Large intestine (tissue), 3 donors: ENCODE data around the gene DOCK6. TPM values are rescaled to one million over a fixed set of nuclear protein-coding genes. Genes with fewer than 3 reads are reported as not detected.

Experiments used
- DNase-seq, 2 donors: peaks; one replicate each; pipeline versions ENCODE4 v3.0.0 to v3.0.0-alpha.2; 2013
- H3K27ac ChIP-seq: one replicate; pipeline ENCODE4 v1.5.1; 2013; ENCODE audit warnings: low read length
- H3K27me3 ChIP-seq: 2 replicates; pipeline ENCODE4 v1.6.1; 2013; ENCODE audit warnings: low read length; ENCODE audit not compliant: control insufficient read depth, insufficient read depth
- H3K36me3 ChIP-seq: 2 replicates; pipeline ENCODE4 v1.6.1; 2013; ENCODE audit warnings: low read length; ENCODE audit not compliant: control insufficient read depth, insufficient read depth
- H3K4me1 ChIP-seq: one replicate; pipeline ENCODE4 v1.6.1; 2013; ENCODE audit warnings: low read length; ENCODE audit not compliant: control insufficient read depth, insufficient read depth
- H3K4me3 ChIP-seq: one replicate; pipeline ENCODE4 v1.5.1; 2013; ENCODE audit warnings: low read length
- H3K9me3 ChIP-seq: one replicate; pipeline ENCODE4 v1.6.1; 2013; ENCODE audit warnings: mild to moderate bottlenecking, low read depth, low read length, moderate library complexity; ENCODE audit not compliant: control insufficient read depth
- WGBS: methylation state at CpG from one replicate; pipeline ENCODE4 v1.1.5; 2013; ENCODE audit warnings: low lambda C conversion rate; ENCODE audit not compliant: insufficient coverage; 5-methylcytosine and 5-hydroxymethylcytosine counted together
- polyA plus RNA-seq: library from polyadenylated mRNA; unstranded; fragments of 120-200 nt; gene quantifications from one replicate; pipeline ENCODE4 v1.2.1, GENCODE V29; 2013

Gene DOCK6
- polyA plus RNA-seq, 1 donor: 48.3 TPM

DNA sequence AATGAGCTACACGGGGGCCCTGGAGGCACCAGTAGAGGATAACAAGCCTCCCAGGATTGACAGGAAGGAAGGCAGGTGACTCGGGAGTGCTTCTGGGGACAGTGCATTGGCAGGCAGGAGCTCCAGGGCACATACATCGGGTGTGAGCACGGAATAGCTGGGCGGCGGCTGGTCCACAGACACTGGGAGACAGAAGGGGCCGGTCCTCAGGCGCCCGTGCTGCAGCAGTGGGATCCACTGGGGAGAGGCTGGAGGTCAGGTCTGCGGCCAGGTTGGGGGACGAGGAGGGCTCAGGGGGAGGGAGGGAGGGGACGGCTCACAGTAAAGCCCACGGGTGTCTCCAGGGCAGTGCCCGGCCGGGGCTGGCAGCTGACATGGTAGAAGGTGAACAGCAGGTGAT lies 25.0 kb downstream of the DOCK6 start:
- H3K36me3 ChIP-seq: peaks cover 70% of the 10 kb centered on the region
- 40% methylated on average over 1 of the region's 15 CpGs for WGBS
- no peak overlapping the region for H3K4me3 ChIP-seq
- H3K4me1 ChIP-seq: no peaks in the 10 kb centered on the region
- H3K9me3 ChIP-seq: peaks cover 6% of the 10 kb centered on the region
- no peak for DNase-seq
- no peak overlapping the region for H3K27ac ChIP-seq
- no peaks in the 10 kb centered on the region for H3K27me3 ChIP-seq

GRCh38 chr19:11236324-11237301 lies 25.7 kb downstream of the DOCK6 start:
- DNase-seq: no peak
- H3K36me3 ChIP-seq: peaks cover 73% of the 10 kb centered on the region
- WGBS: 47% methylated on average over 2 of the region's 31 CpGs
- peaks cover 6% of the 10 kb centered on the region for H3K9me3 ChIP-seq
- H3K27ac ChIP-seq: no peak overlapping the region
- H3K4me3 ChIP-seq: no peak overlapping the region
- no peaks in the 10 kb centered on the region for H3K4me1 ChIP-seq
- H3K27me3 ChIP-seq: no peaks in the 10 kb centered on the region

- H3K36me3 ChIP-seq: peaks cover 71% of the 10 kb centered on the region
- H3K27ac ChIP-seq: no peak overlapping the region
- H3K4me3 ChIP-seq: no peak overlapping the region
- peaks cover 4% of the 10 kb centered on the region for H3K9me3 ChIP-seq
- no CpG with 5 or more reads among the region's 5 CpGs for WGBS
- H3K4me1 ChIP-seq: no peaks in the 10 kb centered on the region
- no peaks in the 10 kb centered on the region for H3K27me3 ChIP-seq
- no peak for DNase-seq
Measured at GRCh38 chr19:11234486-11235075, 27.7 kb downstream of the DOCK6 start.

- no peak for DNase-seq
- no peaks in the 10 kb centered on the region for H3K4me1 ChIP-seq
- H3K4me3 ChIP-seq: no peak overlapping the region
- no peak overlapping the region for H3K27ac ChIP-seq
- no peaks in the 10 kb centered on the region for H3K9me3 ChIP-seq
- whole genome bisulfite sequencing: no CpG with 5 or more reads among the region's 15 CpGs
- no peaks in the 10 kb centered on the region for H3K27me3 ChIP-seq
- H3K36me3 ChIP-seq: peaks cover 62% of the 10 kb centered on the region
Measured at GRCh38 chr19:11233073-11233472, 29.3 kb downstream of the DOCK6 start.

- Histone ChIP-seq H3K27me3 (no peaks in the 10 kb centered on the region), H3K27ac (no peak overlapping the region), H3K4me3 (no peak overlapping the region), H3K36me3 (peaks cover 57% of the 10 kb centered on the region), H3K9me3 (no peaks in the 10 kb centered on the region), H3K4me1 (no peaks in the 10 kb centered on the region)
- no peak for DNase-seq
- 70% methylated on average over 2 of the region's 4 CpGs for WGBS
Measured at GRCh38 chr19:11232555-11232954, 29.8 kb downstream of the DOCK6 start.

DNA sequence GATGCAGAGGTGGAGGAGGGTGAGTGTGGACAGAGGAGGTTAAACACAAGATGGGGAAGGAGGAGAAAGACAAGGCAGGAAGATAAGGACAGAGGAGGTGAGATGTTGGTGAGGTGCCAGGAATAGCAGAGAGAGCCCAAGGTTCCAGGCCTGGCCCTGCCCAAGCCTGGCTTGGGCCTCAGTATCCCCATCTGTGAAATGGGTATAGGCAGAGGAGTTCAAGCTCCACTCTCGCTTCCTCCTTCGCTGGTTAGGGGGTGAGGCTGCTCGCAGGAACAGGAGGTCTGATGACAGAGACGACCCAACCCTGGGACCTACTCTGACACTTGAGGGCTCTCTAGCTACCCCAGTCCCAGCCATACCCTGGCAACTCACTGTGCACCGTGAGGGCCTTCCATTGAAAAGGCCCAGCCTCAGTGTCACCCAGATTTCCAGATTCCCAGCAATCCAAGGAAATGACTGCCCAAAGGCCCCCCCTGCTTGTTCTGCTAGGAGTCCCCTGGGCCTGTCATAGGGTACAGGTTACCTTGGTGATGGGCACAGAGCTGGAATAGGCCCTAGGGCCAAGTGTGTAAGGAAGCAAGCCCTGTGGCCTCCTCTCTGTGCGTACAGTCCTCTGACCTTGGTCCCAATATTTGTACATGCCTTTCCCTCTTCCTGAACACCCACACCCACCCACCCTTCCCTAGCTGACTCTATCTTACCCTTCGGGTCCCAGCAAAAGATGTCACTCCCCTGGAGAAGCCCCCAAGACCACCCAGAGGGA lies 31.5 kb downstream of the DOCK6 start:
- WGBS: no CpG with 5 or more reads among the region's 7 CpGs
- H3K27me3 ChIP-seq: no peaks in the 10 kb centered on the region
- no peak for DNase-seq
- no peak overlapping the region for H3K27ac ChIP-seq
- peaks cover 57% of the 10 kb centered on the region for H3K36me3 ChIP-seq
- no peaks in the 10 kb centered on the region for H3K4me1 ChIP-seq
- no peak overlapping the region for H3K4me3 ChIP-seq
- H3K9me3 ChIP-seq: no peaks in the 10 kb centered on the region

DNA sequence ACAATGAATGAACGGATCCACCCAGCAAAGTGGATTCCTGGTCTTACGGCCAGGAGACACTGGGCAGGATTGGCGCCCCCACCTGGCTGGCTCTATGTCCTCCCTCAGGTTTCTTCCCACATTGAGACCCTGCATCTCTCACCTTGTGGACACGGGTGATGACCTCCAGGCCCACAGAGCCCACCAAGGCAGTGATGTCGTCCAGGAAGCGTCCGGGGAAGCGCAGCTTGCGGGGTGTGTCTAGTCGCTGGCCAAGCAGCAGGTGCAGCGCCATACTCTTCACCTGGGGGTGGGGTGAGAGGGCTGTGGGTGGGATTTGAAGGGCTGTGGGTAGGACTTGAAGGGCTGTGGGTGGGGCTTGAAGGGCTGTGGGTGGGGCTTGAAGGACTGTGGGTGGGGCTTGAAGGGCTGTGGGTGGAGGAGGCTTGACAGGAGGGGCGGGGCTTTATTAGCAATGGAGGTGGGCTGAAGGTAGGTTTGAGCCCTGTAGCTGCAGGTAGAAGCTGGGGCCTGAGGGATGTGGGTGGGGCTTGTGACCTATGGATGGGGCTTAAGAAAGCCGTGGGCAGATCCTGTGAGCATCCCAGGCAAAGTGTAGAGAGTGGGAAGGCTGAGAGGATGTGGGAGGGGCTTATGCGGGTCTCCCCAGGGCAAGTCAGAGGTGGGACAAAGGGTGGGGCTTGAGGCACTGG lies 35.0 kb downstream of the DOCK6 start:
- no peaks in the 10 kb centered on the region for H3K27me3 ChIP-seq
- no peaks in the 10 kb centered on the region for H3K4me1 ChIP-seq
- peaks cover 5% of the 10 kb centered on the region for H3K9me3 ChIP-seq
- WGBS: no CpG with 5 or more reads among the region's 14 CpGs
- no peak overlapping the region for H3K27ac ChIP-seq
- H3K4me3 ChIP-seq: no peak overlapping the region
- peaks cover 59% of the 10 kb centered on the region for H3K36me3 ChIP-seq
- DNase-seq: no peak

DNA sequence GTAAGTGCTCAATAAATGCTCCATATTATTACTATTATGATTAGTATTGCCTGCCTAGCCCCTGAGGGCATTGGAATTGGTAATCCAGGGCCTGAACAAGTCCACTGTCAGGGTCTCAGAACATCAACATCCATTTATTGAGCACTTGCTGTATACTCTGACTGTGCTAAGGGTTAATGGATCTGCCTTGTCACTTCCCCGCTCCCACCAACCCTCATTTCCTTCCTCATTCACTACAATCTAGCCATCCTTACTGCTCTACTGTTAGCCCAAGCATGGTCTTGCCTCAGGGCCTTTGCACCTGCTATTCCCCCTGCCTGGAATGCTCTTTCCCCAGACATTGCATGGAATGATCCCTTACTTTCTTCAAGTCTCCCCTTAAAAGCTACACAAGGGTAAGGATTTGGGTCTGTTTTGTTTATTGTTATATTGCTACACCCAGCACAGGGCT lies 35.6 kb downstream of the DOCK6 start:
- peaks cover 59% of the 10 kb centered on the region for H3K36me3 ChIP-seq
- WGBS: 100% methylated on average over 1 of the region's 1 CpG

DNA sequence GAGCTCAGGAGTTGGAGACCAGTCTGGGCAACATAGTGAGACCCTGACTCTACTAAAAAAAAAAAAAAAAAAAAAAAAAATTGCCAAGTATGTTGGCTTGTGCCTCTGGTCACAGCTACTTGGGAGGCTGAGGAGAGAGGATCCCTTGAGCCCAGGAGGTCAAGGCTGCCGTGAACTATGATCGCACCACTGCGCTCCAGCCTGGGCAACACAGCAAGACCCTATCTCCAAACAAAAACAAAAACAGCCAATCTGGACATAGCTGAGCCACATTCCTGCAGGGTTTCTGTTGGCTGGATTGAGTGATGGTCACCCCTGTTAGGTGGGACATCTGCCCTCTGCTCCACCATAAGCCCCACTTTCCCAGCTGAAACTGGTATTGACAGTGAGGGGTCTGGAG lies 36.5 kb downstream of the DOCK6 start:
- Histone ChIP-seq H3K27me3 (no peaks in the 10 kb centered on the region), H3K36me3 (peaks cover 62% of the 10 kb centered on the region), H3K4me3 (no peak overlapping the region), H3K9me3 (peaks cover 18% of the 10 kb centered on the region), H3K4me1 (no peaks in the 10 kb centered on the region), H3K27ac (no peak overlapping the region)
- no CpG with 5 or more reads among the region's 3 CpGs for WGBS
- no peak for DNase-seq

More for the DNA sequence above, 35.6 kb downstream of the DOCK6 start:
- Histone ChIP-seq H3K9me3 (peaks cover 10% of the 10 kb centered on the region), H3K4me3 (no peak overlapping the region), H3K4me1 (no peaks in the 10 kb centered on the region), H3K27ac (no peak overlapping the region), H3K27me3 (no peaks in the 10 kb centered on the region)
- DNase-seq: no peak

GRCh38 chr19:11225172-11225571 lies 37.2 kb downstream of the DOCK6 start:
- no peaks in the 10 kb centered on the region for H3K4me1 ChIP-seq
- peaks cover 18% of the 10 kb centered on the region for H3K9me3 ChIP-seq
- H3K36me3 ChIP-seq: peaks cover 56% of the 10 kb centered on the region
- no CpG with 5 or more reads among the region's 5 CpGs for WGBS
- DNase-seq: no peak
- H3K4me3 ChIP-seq: no peak overlapping the region
- no peaks in the 10 kb centered on the region for H3K27me3 ChIP-seq
- no peak overlapping the region for H3K27ac ChIP-seq
